Colonic mucosa (tissue), 4 donors: ENCODE data around the gene ABHD10. TPM values are rescaled to one million over a fixed set of nuclear protein-coding genes. Genes with fewer than 3 reads are reported as not detected.

ENCODE experiments used
- DNase-seq: peaks from one replicate; pipeline ENCODE4 v3.0.0-alpha.2; 2020
- H3K27ac ChIP-seq: fragments of 200-600 bp; one replicate; pipeline ENCODE4 v1.8.0; 2021
- H3K27me3 ChIP-seq: fragments of 200-600 bp; one replicate; pipeline ENCODE4 v1.8.0; 2021
- H3K36me3 ChIP-seq: fragments of 200-600 bp; one replicate; pipeline ENCODE4 v1.8.0; 2021
- H3K4me1 ChIP-seq: fragments of 200-600 bp; one replicate; pipeline ENCODE4 v1.8.0; 2021; ENCODE audit warnings: mild to moderate bottlenecking
- H3K4me3 ChIP-seq: fragments of 200-600 bp; one replicate; pipeline ENCODE4 v1.8.0; 2021
- H3K9ac ChIP-seq, 2 donors: one replicate each; pipeline ENCODE4 v1.7.0; 2013; ENCODE audit warnings: control low read depth in 2 of 2, low read depth in 2 of 2, low read length in 2 of 2
- H3K9me3 ChIP-seq: fragments of 200-600 bp; one replicate; pipeline ENCODE4 v1.8.0; 2021
- CTCF ChIP-seq: fragments of 200-600 bp; IDR thresholded peaks from one replicate; pipeline ENCODE4 v1.8.0; 2022; ENCODE audit warnings: antibody characterized with exemption, mild to moderate bottlenecking
- intact Hi-C: fragments of 100-400 bp; cut with DNase I; formaldehyde crosslinking; loops from one replicate; pipeline ENCODE4 v1.14.1; 2022
- total RNA-seq, 2 donors: library from RNA; stranded (reverse); fragmentation: NEBNext Ultra II Directional in 1 of 2; extraction: Animal tissue kit (Norgen Biotek cat#: 25700) in 1 of 2; gene quantifications; one replicate each; pipeline ENCODE4 v1.2.1, GENCODE V29; 2021
- donor health status: healthy.
- donor health status: DM: no; HTN: no; CAD: no.
- donor health status: DM: no; HTN: no; CAD: no.

Gene ABHD10
- total RNA-seq, 2 donors from 2014 or later = 27.8 to 31.7 TPM

- no peak overlapping the region for H3K27ac ChIP-seq
- intact Hi-C loops = no loop called here
- H3K4me3 ChIP-seq = no peak overlapping the region
- H3K9me3 ChIP-seq = no peaks in the 10 kb centered on the region
- no peaks in the 10 kb centered on the region for H3K36me3 ChIP-seq
- no peak overlapping the region for H3K9ac ChIP-seq
- no peaks in the 10 kb centered on the region for H3K27me3 ChIP-seq
- TF ChIP-seq CTCF = no peak
- DNase-seq = no peak
- no peaks in the 10 kb centered on the region for H3K4me1 ChIP-seq
These were observed 13.3 kb upstream of the ABHD10 start for GRCh38 chr3:111965484-111965883.

GRCh38 chr3:111967068-111967467 is 11.8 kb upstream of the ABHD10 start:
- Histone ChIP-seq H3K27me3 (no peaks in the 10 kb centered on the region), H3K4me3 (no peak overlapping the region), H3K9me3 (no peaks in the 10 kb centered on the region), H3K4me1 (no peaks in the 10 kb centered on the region), H3K27ac (no peak overlapping the region), H3K36me3 (no peaks in the 10 kb centered on the region), H3K9ac (no peak overlapping the region)
- intact Hi-C loops = loop anchor here (2.0 kb wide), 1 partner anchor 250 kb away; no protein-coding TSS in a partner anchor
- DNase-seq = no peak
- no peak for TF ChIP-seq CTCF

- peak; percentile 92 for DNase-seq
- no peaks in the 10 kb centered on the region for H3K4me1 ChIP-seq
- TF ChIP-seq CTCF = peak; percentile 90
- no peaks in the 10 kb centered on the region for H3K36me3 ChIP-seq
- no peaks in the 10 kb centered on the region for H3K9me3 ChIP-seq
- H3K9ac ChIP-seq = no peak overlapping the region
- intact Hi-C loops = loop anchor here (2.0 kb wide), 2 partner anchors 251 to 299 kb away; no protein-coding TSS in a partner anchor
- no peaks in the 10 kb centered on the region for H3K27me3 ChIP-seq
- no peak overlapping the region for H3K27ac ChIP-seq
- H3K4me3 ChIP-seq = no peak overlapping the region
These were observed 11.1 kb upstream of the ABHD10 start for GRCh38 chr3:111967651-111968274.

- Histone ChIP-seq H3K9me3 (no peaks in the 10 kb centered on the region), H3K36me3 (no peaks in the 10 kb centered on the region), H3K9ac (no peak overlapping the region), H3K27me3 (no peaks in the 10 kb centered on the region), H3K27ac (no peak overlapping the region), H3K4me1 (no peaks in the 10 kb centered on the region), H3K4me3 (no peak overlapping the region)
- TF ChIP-seq CTCF = no peak
- intact Hi-C loops = loop anchor here (2.0 kb wide), 1 partner anchor 300 kb away; no protein-coding TSS in a partner anchor
- DNase-seq = no peak
These were observed 10.3 kb upstream of the ABHD10 start for GRCh38 chr3:111968319-111969054.

GRCh38 chr3:111970376-111970775 is 8.4 kb upstream of the ABHD10 start:
- no peak for TF ChIP-seq CTCF
- no peak overlapping the region for H3K9ac ChIP-seq
- no peaks in the 10 kb centered on the region for H3K9me3 ChIP-seq
- no peak overlapping the region for H3K27ac ChIP-seq
- no peaks in the 10 kb centered on the region for H3K4me1 ChIP-seq
- no peaks in the 10 kb centered on the region for H3K36me3 ChIP-seq
- intact Hi-C loops = loop anchor here (10.0 kb wide), 1 partner anchor 106 kb away; no protein-coding TSS in a partner anchor
- no peaks in the 10 kb centered on the region for H3K27me3 ChIP-seq
- no peak overlapping the region for H3K4me3 ChIP-seq
- no peak for DNase-seq
